CD4-positive, alpha-beta T cell treated with Interleukin-4 for 4 hours (primary cell): Measurements from ENCODE around the gene NPIPB2.
"Not testable (repeated sequence)": the region's sequence is repeated elsewhere in the genome, so short reads cannot be mapped to it uniquely, and the experiment has no call there.

ENCODE experiments used
- DNase-seq: peaks from one replicate; pipeline ENCODE4 v3.0.0-alpha.2; 2020

NPIPB2 gene

DNA sequence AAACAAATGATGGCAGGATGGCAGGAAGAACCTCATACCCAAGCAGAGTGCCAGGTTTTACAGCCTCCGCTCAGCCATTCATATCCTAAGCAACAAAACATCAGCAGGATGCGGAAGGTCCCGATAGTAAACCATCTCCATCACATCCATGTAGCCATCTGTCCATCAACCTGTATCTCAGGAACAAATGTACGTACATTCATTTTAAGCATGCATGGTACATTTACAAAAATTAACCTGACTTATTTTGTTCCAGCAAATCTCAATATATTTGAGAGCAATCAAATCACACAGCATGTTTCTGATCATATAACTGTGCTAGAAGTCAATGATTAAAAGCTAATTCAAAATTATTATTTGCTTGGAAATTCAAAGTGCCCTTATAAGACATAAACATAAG, at the start of gene NPIPB2:
Gene NPIPB2 (minus strand): TSS at position 101 of the 400 bp plus-strand sequence. CDS start 0 bp downstream, at position 101.
- DNase-seq, result not testable (repeated sequence)

GRCh38 chr16:11990702-11991390, 49.0 kb upstream of the NPIPB2 start:
- no peak for DNase-seq

- DNase-seq, result no peak
Measured at GRCh38 chr16:11988258-11988978, 46.6 kb upstream of the NPIPB2 start.

- DNase-seq, result no peak
Measured at GRCh38 chr16:11986521-11987057, 44.7 kb upstream of the NPIPB2 start.

GRCh38 chr16:11985250-11985649, 43.4 kb upstream of the NPIPB2 start:
- no peak for DNase-seq

DNA sequence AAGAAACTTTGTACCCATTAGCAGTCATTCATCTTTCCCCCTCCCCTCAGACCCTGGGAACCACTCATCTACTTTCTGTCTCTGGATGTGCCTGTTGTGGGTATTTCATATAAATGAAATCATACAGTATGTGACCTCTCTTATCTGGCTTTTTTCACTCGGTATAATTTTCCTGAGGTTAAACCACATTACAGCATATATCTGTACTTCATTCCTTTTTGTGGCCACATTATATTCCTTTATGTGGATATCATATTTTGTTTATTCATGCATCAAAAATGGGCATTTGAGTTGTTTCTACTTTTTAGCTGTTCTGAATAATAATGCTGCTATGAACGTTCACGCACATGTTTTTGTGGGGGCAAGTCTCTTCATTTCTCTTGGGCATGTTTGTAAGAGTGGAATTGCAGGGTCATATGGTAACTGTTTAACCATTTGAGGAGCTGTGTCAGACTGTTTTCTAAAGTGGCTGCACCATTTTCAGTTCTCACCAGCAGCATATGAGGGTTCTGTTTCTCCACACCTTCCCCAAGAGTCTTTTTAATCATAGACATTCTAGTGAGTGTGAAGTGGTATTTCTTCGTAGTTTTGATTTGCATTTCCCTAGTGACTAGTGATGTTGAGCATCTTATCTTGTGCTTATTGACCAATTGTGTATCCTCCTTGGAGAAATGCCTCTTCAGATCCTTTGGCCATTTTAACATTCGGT, 38.4 kb upstream of the NPIPB2 start:
- DNase-seq, result no peak

GRCh38 chr16:11979013-11979672, 37.3 kb upstream of the NPIPB2 start:
- no peak for DNase-seq

DNA sequence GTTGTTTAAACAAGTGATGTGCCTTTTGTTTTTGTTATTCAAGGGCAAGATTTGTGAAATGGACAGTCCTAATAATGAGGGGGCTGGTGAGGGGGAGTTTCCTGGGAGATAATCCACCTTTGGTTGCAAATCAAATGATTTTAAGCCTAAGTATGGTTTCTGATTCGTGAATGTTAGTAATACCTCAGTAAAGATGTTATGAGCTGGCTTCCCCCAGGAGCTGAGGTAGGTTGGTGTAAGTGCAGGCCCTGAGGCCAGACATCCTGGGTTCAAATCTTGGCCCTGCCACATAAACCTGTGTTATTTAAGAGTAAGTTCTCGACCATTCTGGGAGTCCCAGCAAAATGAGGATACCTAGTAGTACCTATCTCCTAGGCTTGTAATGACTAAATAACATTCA, 36.2 kb upstream of the NPIPB2 start:
- no peak for DNase-seq

DNA sequence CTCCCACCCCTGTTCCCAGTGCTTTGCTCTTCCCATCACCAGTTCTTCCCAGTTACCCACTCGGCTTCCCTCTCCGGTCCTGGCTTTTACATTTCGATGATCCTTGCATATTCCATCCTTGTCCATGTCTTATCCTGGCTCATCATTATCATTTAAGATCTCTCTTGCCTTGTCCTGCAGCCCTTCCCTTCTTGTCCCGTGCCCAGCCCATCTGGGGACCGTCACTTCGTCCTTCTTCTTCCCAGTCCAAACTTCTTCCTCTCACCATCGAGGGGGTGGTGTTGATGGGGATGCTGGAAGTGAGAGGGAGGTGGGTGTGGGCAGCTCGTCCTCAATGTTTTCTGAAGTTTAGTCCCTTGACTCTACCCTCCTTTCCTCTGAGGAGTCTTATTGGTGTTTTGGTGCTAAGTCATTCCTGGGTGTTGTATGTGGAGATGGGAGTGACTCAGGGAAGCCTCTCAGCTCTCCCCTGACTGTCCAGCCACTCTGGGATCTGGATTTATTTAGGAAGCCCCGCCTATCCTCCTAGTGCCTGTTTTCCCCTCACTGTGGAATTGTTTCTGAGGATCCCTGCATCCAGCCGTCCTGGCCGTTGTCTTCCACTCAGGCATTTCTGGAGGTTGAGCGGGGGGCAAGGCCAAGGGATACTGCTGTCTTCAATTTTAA, 35.7 kb upstream of the NPIPB2 start:
- DNase-seq, result no peak

GRCh38 chr16:11976850-11977375, 35.1 kb upstream of the NPIPB2 start:
- no peak for DNase-seq

DNA sequence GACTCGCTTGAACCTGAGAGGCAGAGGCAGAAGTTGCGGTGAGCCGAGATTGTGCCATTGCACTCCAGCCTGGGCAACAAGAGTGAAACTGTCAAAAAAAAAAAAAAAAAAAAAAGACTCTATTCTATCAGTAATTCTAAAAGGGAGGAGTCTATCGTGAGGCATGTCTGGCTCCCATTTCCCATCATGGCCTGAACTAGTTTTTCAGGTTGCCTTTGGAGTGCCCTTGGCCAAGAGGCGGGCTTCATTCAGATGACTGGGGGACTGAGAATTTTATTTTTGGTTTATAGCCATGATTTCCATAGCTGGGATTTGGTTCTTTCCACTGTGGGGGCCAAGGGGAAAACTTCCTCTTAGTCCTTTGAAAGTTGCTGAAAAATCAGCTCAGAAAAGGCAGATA, 31.2 kb upstream of the NPIPB2 start:
- no peak for DNase-seq

DNA sequence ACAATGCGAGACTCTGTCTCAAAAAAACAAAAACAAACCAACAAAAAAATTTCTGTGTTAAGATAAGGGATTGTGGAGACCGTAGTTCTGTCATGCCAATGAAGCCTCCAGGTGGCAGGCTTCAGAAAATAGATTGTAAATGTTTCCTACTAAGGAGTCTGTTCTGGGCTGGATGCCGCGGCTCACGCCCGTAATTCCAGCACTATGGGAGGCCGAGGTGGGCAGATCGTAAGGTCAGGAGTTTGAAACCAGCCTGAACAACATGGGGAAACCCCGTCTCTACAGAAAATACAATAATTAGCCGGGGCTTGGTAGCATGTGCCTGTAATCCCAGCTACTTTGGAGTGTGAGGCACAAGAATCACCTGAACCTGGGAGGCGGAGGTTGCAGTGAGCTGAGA, 30.3 kb upstream of the NPIPB2 start:
- DNase-seq, result no peak

DNA sequence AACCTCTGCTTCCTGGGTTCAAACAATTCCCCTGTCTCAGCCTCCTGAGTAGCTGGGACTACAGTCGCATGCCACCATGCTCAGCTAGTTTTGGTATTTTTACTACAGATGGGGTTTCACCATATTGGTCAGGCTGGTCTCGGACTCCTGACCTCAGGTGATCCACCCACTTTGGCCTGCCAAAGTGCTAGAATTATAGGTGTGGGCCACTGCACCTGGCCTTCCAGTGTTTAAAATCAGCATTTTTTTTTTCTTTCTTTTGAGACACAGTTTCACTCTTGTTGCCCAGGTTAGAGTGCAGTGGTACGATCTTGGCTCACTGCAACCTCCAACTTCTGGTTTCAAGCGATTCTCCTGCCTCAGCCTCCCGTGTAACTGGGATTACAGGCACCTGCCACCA, 28.4 kb upstream of the NPIPB2 start:
- not testable (repeated sequence) for DNase-seq

- DNase-seq, result no peak
Measured at GRCh38 chr16:11968577-11968976, 26.7 kb upstream of the NPIPB2 start.

- no peak for DNase-seq
Measured at GRCh38 chr16:11967195-11967911, 25.5 kb upstream of the NPIPB2 start.

- DNase-seq, result no peak
Measured at GRCh38 chr16:11966173-11966572, 24.3 kb upstream of the NPIPB2 start.

DNA sequence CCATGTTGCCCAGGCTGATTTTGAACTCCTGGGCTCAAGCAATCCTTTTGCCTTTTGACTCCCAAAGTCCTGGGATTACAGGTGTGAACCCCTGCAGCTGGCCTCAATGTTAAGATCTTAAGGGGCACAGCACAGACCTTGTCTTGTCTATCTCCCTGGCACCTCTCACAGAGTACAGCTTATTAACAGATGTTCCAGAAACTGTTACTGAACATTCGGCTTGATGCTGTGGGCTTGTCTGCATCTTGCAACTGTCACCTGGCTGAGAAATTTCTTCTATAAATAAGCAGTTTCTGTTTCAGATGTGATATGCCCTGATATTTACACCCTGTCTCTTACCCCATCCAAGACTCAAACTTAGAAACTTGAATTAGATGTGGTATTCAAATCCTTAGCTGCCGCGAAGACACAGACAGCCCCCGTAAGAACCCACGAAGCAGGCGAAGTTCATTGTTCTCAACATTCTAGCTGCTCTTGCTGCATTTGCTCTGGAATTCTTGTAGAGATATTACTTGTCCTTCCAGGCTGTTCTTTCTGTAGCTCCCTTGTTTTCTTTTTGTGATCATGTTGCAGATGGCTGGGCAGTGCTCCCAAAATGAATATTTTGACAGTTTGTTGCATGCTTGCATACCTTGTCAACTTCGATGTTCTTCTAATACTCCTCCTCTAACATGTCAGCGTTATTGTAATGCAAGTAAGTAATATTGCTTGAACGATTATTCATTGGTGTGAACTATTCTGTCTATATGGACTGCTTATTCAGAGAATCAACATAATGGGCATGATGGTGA, 23.1 kb upstream of the NPIPB2 start, which contains the start of gene TNFRSF17:
Gene TNFRSF17 (plus strand): TSS at position 450 of the 791 bp plus-strand sequence. CDS start 115 bp downstream, at position 565.
- DNase-seq, result no peak

DNA sequence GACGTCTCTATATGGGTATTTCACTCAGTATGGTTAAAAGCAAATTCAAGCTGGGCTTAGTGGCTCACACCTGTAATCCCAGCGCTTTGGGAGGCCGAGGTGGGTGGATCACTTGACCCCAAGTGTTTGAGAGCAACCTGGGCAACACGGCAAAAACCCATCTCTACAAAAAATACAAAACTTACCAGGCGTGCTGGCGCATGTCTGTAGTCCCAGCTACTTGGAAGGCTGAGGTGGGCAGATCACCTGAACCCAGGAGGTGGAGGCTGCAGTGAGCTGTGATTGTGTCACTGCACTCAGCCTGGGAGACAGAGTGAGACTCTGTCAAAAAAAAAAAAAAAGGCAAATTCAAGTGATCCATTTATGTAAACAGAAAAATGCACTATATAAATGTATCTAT, 21.9 kb upstream of the NPIPB2 start:
- DNase-seq, result no peak

DNA sequence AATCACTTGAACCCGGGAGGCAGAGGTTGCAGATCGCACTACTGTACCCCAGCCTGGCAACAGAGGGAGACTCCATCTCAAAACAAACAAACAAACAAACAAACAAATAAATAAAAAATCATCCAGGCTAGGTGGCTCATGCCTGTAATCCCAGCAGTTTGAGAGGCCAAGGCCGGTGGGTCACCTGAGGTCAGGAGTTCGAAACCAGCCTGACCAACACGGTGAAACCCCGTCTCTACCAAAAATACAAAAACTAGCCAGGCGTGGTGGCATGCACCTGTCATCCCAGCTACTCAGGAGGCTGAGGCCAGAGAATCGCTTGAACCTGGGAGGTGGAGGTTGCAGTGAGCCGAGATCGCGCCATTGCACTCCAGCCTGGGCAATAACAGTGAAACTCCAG, 21.1 kb upstream of the NPIPB2 start:
- DNase-seq, result not testable (repeated sequence)

DNA sequence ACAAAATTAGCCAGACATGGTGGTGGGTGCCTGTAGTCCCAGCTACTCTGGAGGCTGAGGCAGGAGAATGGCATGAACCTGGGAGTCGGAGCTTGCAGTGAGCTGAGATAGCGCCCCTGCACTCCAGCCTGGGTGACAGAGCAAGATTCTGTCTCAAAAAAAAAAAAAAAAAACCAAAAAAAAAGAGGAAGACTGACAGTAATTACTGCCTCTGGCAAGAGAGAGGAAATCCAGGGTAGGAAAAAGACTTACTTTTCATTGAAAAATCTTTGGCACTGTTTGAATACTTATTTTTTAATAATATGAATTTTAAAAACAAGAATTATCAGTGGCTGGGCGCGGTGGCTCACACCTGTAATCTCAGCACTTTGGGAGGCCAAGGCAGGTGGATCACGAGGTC, 20.6 kb upstream of the NPIPB2 start:
- not testable (repeated sequence) for DNase-seq
